ENCODE data around the gene RAB7B.
"Not testable (repeated sequence)": the region's sequence is repeated elsewhere in the genome, so short reads cannot be mapped to it uniquely, and the experiment has no call there.

The RAB7B gene

DNA sequence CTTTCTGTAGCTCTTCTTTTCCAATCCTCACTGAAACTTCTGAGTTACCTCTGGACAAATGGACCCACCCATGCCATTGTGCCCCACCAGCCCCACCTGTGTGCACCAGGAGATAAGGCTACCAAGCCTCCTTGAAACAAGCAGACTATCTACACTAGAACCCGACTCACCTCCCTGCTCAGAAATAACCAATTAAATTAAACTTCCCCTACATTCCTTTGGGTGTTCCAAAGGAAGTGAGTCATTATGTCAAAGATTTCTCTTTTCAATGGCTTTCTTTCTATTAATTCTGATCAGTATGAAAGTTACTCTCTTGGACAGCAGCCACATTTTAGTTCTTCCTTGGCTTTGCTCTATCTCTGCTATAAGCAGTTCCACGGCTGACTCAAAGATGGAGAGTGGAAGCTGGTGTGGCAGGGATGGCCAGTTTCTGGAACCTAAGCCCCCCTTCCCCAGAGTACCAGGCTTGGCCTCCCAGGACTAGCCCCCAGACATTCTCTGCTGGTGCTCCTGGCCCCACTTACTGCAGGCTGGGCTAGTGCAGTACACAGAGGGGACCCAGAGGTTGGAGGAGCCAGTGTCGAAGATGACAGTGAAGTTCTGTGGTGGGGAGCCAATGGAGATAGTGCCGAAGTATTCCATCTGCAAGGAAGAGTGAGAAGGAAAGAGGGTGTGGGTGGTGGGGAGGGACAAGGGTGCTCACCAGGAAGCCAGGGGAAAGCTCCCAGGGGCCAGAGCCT, 18.6 kb upstream of the RAB7B start:
- no peak for FAIRE-seq

DNA sequence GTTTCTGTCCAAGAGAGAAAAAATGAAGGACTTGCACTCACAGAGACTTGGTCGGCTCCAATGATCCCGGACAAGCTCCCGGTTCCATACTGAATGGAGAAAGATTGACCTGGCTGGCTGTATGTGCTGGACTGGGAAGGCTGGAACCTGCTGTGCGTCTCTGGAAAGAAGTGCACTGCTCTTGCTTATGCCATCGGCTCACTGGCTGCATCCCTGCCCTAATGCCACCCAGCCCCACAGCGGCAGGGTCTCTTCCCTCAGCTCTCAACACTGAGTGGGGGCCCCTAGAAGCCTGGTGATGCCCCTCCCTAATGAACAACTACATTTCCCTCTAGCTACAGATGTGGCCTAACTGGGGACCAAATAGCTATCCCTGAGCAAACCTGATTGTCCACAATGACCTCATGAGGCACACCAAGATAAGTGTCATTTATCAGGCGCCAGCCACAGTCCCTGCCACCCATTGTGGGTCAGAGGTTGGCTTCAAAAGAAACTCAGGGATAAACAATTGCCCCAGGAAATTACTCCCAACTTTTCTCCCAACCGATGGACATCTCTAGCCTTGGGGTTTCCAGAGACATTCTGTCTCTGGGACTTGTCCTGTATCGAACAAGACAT, 17.9 kb upstream of the RAB7B start:
- FAIRE-seq = no peak

DNA sequence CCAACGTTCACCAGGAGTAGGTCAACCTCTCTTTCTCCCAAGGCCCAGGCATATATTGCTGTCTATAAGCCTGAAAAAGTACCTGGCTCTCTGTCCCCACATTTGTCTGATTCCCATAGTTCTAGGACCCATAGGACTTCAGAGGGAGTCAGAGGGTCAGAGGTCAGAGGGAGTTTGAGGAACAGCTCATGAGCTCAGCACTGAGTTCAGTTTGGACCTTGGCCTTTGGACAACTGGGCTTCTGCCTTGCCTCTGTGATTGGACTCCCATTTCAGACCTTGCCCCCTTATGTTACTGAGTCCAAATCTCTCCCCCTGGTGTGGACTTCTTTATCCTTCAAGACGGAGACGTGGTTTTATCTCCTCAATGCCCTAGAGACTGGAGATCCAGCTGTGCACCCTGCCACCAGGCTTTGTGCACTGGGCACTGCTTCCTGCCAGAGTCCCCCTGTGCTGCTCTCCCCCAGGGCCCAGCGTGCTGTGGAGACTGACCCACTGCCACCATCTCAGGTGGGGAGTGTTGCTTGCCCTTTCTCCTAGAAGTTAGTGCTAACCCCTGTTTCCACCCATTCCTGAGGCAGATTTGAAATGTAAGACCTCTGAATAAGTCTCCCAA, 17.3 kb upstream of the RAB7B start:
- no peak for FAIRE-seq

DNA sequence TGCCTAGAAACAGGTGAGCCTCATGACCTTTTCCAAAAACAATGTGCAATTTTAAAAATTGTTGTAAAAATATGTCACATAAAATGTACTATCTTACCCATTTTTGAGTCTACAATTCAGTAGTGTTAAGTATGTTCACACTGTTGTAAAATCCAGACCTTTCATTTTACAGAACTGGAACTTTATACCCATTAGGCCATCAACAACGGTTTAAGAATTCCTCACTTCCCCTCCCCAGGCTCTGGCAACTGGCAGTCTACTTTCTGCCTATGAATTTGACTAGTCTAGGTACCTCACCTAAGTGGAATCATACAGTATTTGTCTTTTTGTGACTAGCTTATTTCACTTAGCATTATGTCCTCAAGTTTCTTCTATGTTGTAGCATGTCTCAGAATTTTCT, 11.9 kb upstream of the RAB7B start:
- no peak for FAIRE-seq

DNA sequence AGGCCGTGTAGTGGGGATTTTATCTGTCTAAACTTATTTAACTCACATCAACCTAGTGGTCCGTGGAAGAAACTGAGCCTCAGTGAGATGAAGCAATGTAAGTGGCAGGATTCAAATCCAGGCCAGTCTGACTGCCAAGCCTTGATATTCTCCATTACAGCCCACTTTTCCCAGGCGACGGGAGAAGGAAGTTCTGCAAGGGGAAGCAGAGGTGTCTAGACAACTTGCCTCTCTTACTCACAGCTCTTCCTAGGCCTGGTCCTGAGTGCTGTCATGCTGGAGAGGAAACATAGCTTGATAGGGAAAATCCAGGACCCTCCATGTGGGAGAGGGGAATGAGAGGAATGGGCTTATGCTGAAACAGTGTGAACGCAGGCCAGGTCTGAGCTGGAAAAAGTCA, 11.4 kb upstream of the RAB7B start:
- FAIRE-seq = no peak

DNA sequence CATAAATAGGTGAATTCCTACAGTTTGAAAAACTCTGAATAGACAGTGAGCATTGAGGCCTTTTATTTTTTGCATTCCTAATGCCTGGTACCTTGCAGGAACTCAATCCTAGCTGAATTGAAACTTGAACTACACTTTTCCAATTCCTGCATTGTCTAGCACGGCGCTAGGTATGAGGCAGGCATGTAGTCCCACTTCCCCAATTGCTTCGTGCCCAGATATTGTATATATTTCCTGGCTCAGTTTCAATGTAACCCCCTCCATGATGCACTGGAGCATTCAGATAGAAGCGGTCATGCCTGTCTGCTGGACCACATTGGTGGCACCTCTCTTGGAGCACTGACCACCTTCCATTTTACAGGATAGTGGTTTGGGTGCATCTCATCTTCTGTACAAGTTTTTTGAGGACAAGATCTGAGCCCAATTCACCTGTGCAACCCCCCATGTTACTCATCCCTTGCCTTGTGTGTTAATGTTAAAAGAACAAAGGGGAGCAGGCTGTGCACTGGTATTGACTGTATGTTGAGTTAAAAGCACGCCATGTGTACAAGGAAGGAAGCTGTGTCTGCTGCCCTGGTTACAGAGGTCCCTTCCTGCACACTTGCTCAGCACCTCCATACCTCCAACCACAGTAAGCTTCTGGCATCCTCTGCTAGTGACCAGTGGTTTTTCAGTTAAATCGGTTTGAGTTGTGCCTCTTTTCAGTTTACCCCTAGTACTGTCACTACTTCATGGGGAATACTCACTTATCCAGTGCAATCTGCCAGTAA, 10.0 kb upstream of the RAB7B start:
- no peak for FAIRE-seq

DNA sequence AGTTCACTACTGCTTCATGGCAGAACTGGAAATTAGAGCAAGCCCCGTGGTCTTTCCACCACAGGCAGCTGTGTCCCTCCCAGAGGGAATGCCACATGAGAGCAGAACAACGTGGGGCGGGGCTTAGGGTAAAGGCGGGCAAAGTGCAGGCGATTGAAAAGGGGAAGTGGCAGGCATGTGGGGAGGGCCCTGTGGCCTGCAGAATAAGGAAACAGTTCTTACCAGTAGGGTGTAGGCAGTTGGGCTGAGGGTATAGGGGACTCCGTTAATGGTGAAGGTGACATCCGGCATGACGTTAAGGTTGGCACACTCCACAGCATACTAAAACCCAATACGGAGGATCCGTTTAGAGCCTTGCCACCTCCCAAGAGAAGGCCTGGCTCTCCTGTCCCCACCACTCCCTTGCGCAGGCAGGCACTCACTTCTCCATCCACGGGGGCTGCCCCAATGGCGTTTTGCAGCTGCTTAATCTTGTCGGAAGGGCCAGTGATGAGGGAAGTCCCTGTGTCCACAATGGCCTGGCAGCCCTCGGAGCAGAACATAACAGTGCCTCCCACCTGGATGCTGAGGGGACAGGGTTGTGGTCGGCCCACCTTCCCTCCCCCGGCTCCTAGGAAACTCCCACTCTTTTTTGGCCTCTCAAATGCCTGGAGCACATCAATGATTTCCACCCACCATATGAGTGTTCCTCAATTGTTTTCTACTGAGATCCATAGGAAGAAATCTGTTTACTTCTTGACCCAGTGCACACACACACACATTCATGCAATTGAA, 9.1 kb upstream of the RAB7B start:
- no peak for FAIRE-seq

DNA sequence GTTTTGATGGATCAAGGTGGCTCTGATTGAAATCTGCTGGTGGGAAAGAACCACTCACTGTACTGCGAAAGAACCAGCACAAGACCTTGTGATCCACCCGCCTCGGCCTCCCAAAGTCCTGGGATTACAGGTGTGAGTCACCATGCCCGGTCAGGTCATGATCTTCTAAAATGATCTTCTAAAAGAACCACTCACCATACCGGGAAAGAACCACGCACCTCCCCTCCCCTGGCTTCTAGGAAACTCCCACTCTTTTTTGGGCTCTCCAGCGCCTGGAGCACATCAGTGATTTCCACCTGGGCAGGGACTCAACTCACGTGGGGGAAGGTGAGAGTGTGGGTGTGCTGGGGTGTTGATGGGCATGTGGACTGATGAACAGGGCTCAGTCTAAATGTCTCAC, 7.9 kb upstream of the RAB7B start:
- FAIRE-seq = no peak

DNA sequence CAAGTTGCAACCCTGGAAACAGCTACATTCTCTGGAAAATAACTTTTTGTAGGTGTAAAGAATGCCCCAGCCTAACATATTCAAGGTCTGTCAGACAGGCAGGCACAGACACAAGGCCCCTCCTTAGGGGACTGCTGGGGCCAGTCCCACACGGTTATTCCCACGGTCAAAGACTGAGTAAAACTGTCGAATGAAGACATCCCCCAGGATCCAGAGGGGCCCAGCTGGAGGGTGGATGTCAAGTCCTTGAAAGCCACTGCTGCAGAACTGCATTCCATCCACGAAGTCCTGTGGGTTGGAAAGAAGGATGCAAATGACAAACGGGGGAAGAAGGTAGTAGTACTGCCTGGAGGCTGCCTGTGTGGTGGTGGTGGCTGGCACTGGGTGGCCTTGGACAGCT, 6.9 kb upstream of the RAB7B start:
- no peak for FAIRE-seq

DNA sequence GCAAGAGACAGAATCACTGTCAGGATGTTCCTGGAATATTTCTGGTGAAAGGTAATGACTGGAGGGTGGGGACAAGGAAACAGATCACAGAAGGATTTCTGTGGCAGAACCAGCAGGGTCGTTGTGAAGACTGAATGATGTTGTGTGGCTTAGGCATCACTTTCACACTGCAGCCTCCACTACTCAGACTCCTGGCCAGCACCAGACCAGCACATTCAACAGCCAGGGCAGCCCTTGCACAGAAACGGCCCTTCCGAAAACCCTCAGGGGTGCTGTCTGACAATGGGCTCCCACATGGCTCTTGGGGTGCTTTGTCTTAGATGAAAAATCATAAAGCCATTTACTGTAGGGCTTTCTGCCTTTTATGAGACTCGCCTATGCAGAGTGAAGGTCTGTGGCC, 3.8 kb upstream of the RAB7B start:
- FAIRE-seq = no peak

DNA sequence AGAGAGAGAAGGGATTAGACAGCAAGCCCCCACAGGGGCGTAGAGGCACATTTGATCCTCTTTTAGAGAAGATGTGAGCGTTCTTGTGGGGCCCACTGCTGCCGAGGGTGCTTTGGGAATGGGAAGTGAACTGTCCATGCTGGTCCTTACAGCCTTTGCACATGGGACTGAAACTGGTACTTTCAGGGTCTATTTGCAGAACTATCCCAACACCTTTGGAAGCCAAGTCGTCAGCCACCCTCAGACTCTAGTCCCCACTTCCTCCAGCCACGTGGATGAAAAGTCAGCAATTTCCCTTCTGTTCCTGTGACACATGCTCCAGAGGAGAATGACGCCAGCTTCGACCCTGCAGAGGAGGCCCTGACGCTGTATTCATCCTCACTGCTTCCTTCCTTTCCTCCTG, 2.6 kb upstream of the RAB7B start:
- no peak for FAIRE-seq

DNA sequence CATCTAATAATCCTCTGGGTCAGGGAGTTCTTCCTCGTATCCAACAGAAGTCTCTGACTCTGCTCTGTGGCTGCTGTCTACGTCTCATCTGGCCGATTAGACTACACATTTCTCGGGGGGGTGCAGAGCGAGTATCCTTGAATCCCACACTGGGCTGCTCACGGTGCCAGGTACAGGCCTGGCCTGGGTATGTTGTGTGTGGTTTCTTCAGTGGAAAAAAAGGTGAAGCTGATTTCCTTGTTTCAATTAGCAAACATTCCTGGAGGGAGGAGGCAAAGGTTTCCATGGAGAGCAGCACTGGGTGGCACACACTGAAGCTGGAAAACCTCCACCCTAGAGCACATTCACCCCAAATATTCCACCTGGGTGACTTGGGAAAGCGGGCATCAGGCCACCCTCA, 2.0 kb upstream of the RAB7B start:
- no peak for FAIRE-seq

DNA sequence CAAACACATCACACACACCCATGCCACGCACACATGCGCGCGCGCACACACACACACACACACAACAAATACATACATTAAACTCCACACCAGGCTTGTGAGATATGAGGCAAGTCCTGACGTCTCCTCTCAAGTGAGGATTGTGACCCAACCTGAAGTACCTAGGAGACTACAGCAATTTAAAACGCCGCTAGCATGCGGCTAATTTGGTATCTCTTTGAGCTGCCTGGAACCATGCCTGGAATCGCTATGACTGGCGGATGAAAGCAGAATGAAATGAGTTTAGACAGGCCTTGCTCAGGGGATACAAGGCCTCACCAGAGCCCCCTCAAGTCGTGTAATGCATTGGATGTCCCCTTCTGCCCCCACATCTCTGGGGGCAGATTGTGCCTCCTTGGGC, 1.6 kb upstream of the RAB7B start:
- FAIRE-seq = no peak

DNA sequence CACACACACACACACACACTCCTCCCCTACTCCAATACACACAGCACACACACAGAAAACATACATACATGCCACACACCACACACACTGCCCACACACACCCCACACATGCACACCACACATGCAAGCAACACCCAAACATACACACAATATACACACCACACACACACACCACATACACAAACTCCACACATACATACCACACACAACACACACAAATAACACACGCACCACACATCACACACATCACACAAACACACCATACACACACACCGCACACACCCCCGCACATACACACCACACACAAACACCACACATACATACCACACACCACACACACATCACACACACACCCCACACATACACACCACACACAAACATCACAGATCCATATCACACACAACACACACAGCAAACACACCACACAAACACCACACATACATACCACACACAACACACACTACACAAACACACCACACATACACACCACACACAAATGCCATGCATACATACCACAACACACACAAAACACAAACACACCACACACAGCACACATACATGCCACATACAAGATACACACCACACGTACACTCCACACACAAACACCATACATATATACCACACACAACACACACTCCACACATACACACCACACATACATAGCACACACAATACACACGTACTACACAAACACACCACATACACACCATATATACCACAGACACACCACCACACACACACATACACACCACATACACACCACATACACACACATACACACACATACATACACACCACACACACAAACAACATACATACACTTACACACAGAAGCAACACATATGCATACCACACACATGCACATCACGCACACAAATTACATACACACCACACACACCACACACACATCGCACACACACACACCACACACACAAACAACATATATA, 932 bp upstream of the RAB7B start:
- no peak for FAIRE-seq

DNA sequence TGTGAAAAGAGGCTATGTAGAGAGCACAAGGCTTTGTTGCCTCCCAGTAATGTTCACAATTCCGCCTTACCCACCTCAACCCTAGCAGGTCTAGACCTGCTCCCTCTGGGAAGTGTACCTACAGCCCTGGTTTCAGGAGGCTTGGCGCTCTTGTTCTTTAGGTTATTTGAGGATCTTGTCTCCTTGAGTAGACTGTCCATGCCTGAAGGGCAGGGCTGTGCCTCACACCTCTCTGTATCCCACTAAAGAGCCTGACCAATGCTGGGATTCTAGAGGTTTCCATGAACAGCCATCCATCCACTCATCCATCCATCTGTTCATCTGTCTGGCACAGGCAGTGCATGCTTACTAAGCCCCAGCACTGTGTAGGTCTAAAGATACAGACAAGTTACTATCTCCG, 1.0 kb downstream of the RAB7B start:
- FAIRE-seq = no peak

DNA sequence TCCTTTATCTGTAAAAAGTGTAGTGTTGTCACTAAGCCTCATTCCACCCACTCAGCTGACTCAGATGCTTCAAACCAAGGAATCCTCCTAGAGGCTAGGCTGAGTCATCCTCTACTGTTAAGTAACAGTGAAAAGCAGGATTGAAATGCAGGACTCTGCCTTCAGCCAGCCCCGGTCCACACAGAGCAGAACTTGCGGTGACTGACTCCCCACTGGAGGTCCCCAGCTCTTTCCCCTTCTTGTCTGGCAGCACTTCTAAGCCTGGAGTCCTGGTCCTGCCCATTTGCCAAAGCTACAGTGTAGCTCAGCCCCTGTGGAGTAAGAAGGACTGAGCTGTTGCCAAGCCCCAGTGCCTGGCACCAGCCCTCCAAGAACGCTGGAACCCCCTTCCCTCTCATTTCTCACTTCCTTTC, 1.7 kb downstream of the RAB7B start:
- no peak for FAIRE-seq

DNA sequence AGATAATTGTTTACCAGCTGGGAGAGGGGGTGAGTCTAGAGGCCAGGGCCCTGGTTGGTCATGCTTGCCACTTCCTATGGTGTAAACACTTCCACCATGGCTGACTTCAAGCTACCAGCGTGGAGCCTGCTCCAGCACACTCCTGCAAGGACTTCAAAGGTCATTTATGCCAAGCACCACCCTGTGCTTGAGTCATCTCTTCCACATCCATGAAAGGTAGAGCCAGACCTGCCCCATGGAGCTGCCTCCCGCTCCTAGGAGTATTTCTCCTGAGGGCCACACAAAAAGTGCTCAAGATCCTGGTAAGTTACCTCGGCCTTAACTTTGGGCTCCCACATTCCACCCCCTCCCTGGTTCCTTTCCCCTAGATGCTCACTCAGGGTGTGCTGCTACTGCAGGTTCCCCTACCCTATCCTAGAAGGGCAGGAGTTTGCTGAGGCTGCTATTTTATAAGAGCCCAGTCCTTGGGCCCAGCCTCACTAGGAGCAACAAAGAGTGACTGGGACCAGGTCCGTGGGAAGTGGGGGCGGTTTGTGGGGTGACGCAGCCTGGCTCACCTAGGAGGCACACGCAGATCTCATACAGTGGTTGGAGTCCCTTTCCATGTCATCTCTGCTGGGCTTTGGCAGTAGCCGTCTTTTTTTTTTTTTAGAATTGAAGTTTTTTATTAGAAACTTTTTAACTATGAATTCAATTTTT, 2.4 kb downstream of the RAB7B start:
- no peak for FAIRE-seq

DNA sequence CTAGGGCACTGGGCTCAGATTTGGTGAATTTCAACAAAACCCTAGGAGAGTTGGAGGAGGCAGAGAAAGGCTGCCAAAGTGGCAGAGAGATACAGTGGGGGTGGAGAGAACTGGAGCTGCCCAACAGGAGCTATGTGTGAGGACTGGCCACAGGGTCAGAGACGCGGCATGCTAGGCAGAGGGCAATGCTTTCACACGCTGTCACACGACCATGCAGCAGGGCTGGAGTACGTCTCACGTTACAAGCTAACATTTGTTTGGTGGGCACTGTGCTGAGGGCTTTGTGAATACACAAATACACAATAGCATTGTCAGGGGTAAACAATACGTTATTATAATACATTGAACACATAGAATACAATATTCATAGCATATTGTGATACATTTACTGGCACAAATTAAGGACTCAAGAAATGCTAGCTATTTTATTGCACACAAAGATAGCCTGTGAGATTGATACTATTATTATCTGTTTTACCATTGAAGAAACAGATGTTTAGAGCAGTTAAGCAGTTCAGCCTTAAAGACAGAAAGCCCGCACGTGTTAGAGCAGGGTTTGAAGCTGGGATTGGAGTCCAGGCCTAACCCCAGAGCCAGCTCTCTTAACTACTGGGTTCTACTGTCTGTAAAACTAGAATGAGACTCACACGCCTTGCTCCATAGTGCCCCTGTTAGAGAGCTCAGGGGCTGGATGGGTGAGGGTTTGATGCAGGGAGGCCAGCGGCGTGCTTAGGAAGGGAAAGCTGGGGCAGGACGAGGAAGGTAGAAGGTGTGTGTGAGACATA, 4.5 kb downstream of the RAB7B start:
- no peak for FAIRE-seq

DNA sequence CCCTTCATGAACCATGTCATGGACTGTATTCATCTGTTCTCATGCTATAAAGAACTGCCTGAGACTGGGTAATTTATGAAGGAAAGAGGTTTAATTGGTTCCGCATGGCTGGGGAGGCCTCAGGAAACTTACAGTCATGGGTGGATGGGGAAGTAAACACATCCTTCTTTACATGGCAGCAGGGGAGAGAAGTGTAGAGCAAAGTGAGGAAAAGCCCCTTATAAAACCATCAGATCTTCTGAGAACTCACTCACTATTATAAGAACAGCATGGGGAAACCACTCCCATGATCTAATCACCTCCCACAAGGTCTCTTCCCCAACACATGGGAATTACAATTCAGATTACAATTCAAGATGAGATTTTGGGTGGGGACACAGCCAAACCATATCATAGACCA, 6.6 kb downstream of the RAB7B start:
- FAIRE-seq = not testable (repeated sequence)

DNA sequence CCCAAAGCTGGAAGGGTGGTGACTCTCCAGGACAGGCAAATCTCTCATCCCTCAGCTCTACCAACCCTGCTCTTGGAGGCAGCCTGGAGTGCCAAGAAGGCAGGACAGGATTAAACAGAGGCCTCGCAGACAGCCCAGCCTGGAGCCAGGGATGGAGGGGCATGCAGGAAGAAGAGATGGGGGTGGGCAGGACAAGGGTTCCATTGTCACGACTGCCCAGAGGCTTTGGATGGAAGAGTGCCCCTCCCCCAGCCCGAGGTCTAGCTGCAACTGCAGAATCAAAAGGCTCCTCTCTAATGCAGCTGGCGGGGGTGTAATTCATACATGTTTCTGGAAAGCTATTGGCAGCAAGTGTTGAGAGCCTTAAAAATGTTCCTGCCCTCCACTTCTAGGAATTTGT, 8.8 kb downstream of the RAB7B start:
- FAIRE-seq = no peak

All from A204.1 (cell line).